ENCODE measurements around the gene MS4A5. TPM values are rescaled to one million over a fixed set of nuclear protein-coding genes. Genes with fewer than 3 reads are reported as not detected.
A peak's percentile ranks its signal among the peaks of the same experiment; 100 is the strongest.

MS4A5 gene
- total RNA-seq, 4 donors from 2014 or later, result not detected

DNA sequence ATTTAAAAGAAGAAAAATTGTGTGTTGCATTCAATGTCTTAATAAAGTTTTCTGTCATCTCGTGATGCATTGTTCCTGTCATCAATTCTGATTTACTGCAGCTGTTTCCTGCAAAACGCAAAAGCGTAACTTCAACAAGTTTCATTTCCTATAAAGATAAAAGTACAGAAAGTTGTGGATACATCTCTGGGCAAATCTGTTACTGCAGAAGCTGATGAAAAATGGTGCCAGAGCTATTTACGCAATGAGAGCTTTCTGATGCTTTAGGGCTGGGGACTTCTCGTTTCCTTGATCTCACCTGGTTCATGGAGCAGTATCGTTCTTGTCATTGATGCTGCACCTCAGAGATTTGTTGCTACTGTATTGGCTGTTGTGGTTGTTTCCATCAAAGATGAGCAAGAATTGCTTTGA is 47.7 kb downstream of the MS4A5 start:
- H3K27ac ChIP-seq, result no peak overlapping the region
- no peaks in the 10 kb centered on the region for H3K36me3 ChIP-seq
- no peaks in the 10 kb centered on the region for H3K9me3 ChIP-seq
- in situ Hi-C loops (cut with MboI; ENCODE audit: low pct_ligation_motif_present in 1 of 4, low pct_unique_long_range_greater_than_20kb in 1 of 4, low sequenced_read_pairs in 3 of 4) (no loop called here), intact Hi-C loops (cut with DNase I; ENCODE audit: low total_unique reads) (no loop called here)
- no peaks in the 10 kb centered on the region for H3K27me3 ChIP-seq
- DNase-seq, result no peak
- TF ChIP-seq, protein P1, sequence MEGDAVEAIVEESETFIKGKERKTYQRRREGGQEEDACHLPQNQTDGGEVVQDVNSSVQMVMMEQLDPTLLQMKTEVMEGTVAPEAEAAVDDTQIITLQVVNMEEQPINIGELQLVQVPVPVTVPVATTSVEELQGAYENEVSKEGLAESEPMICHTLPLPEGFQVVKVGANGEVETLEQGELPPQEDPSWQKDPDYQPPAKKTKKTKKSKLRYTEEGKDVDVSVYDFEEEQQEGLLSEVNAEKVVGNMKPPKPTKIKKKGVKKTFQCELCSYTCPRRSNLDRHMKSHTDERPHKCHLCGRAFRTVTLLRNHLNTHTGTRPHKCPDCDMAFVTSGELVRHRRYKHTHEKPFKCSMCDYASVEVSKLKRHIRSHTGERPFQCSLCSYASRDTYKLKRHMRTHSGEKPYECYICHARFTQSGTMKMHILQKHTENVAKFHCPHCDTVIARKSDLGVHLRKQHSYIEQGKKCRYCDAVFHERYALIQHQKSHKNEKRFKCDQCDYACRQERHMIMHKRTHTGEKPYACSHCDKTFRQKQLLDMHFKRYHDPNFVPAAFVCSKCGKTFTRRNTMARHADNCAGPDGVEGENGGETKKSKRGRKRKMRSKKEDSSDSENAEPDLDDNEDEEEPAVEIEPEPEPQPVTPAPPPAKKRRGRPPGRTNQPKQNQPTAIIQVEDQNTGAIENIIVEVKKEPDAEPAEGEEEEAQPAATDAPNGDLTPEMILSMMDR (IDR thresholded peaks at IDR 0.05), result no peak
- TF ChIP-seq EP300 (IDR thresholded peaks at IDR 0.05; ENCODE audit: low read depth) (peak; percentile 10), POLR2A (IDR thresholded peaks at IDR 0.05) (no peak)
- H3K4me3 ChIP-seq, result no peak overlapping the region
- H3K4me1 ChIP-seq, result no peaks in the 10 kb centered on the region
- 58 to 73% methylated on average over 6 of the region's 6 CpGs for WGBS, 2 donors (ENCODE audit: low coverage in 1 of 2)

DNA sequence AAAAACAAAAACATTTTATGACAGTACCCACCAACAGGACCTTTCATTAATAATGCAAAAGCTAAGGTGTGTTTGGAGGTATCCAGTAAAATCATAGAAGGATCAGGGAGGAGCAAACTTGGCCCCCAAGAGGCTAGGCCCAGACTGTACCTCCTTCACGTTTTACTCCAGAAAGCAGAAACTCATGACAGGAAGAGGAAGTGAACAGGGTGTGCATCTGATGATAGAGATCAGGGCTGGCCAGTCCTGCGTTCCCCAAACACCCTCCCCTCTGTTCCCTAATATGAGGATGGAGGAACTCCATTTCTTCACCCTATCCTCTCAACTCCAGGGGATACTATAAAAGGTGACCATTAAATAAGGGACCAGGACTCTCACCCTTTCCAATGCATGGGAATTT is 53.0 kb downstream of the MS4A5 start:
- no peak for DNase-seq
- no peaks in the 10 kb centered on the region for H3K4me1 ChIP-seq
- 39 to 57% methylated on average over 2 of the region's 2 CpGs for WGBS, 2 donors (ENCODE audit: low coverage in 1 of 2)
- H3K27me3 ChIP-seq, result no peaks in the 10 kb centered on the region
- no peaks in the 10 kb centered on the region for H3K36me3 ChIP-seq
- H3K27ac ChIP-seq, result no peak overlapping the region
- intact Hi-C loops (cut with DNase I; ENCODE audit: low total_unique reads) (no loop called here), in situ Hi-C loops (cut with MboI; ENCODE audit: low pct_ligation_motif_present in 1 of 4, low pct_unique_long_range_greater_than_20kb in 1 of 4, low sequenced_read_pairs in 3 of 4) (loop anchor here in 1 of 4 donors (10.0 kb wide), 1 partner anchor 118 kb away; no protein-coding TSS in a partner anchor)
- no peaks in the 10 kb centered on the region for H3K9me3 ChIP-seq
- no peak for TF ChIP-seq POLR2A (IDR thresholded peaks at IDR 0.05)
- TF ChIP-seq, protein P1 (IDR thresholded peaks at IDR 0.05), result no peak
- no peak for TF ChIP-seq EP300 (IDR thresholded peaks at IDR 0.05; ENCODE audit: low read depth)
- no peak for TF ChIP-seq POLR2AphosphoS5 (IDR thresholded peaks at IDR 0.05)
- H3K4me3 ChIP-seq, result no peak overlapping the region

DNA sequence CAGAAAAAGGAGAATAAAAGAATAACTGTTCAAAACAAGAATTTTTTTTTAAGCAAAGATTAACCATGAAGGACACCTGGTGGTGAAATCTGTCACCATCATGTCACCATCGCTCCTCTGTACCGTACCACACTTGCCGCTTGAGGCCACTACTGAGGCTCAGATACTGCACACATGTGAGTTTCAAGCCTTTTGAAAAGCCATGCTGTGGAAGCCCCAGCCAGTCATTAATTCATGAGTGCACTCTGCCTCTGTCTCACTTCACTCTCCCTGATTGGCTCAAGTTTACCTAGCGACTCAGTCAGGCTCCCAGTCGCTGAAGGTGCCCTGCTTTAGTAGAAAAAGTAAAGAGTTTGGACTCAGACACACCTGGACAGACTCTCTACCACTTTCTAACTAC is 56.6 kb downstream of the MS4A5 start:
- H3K9me3 ChIP-seq, result no peaks in the 10 kb centered on the region
- H3K4me1 ChIP-seq, result no peaks in the 10 kb centered on the region
- 75 to 97% methylated on average over 5 of the region's 5 CpGs for WGBS, 2 donors (ENCODE audit: low coverage in 1 of 2)
- in situ Hi-C loops (cut with MboI; ENCODE audit: low pct_ligation_motif_present in 1 of 4, low pct_unique_long_range_greater_than_20kb in 1 of 4, low sequenced_read_pairs in 3 of 4) (loop anchor here in 1 of 4 donors (10.0 kb wide), 1 partner anchor 121 kb away; no protein-coding TSS in a partner anchor), intact Hi-C loops (cut with DNase I; ENCODE audit: low total_unique reads) (no loop called here)
- no peak overlapping the region for H3K27ac ChIP-seq
- H3K4me3 ChIP-seq, result no peak overlapping the region
- DNase-seq, result peak; percentile 34
- TF ChIP-seq, protein P1 (IDR thresholded peaks at IDR 0.05), result peak; percentile 26 to 57 (median 36)
- no peak for TF ChIP-seq POLR2A (IDR thresholded peaks at IDR 0.05)
- H3K36me3 ChIP-seq, result no peaks in the 10 kb centered on the region
- H3K27me3 ChIP-seq, result no peaks in the 10 kb centered on the region

DNA sequence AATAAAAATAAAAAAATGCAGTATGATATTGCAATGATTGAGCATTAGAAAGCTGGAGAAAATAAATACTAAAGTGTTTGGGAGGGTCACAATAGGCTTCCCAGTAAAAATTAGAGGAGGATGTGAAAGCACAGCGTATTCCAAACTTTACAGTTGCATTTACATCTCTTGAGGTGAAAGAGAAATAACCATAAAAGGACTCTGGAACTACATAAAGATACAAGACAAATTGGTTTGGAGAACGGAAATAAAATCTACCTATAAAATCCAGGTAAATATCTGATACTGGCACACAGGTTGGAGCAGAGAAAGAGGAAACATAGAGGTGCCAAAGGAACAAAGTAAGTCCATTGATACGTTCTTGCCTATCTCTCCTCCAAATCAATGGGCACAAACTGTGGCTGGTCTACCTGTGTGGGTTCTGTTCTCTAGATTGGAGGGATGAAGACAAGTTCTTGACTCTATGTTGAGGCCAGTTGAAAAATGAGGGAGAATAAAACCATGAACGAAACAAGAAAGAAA is 63.2 kb downstream of the MS4A5 start, which contains the start of gene MS4A12:
TSS of gene MS4A12 (plus strand) at position 291 of the 522 bp plus-strand sequence. CDS start 4,541 bp downstream, outside the sequence.
- TF ChIP-seq, protein P1 (IDR thresholded peaks at IDR 0.05), result no peak
- TF ChIP-seq POLR2A (IDR thresholded peaks at IDR 0.05), result peak; percentile 62
- peak in 2 of 3 donors; percentile 70 to 87 for TF ChIP-seq POLR2AphosphoS5 (IDR thresholded peaks at IDR 0.05)
- intact Hi-C loops (cut with DNase I; ENCODE audit: low total_unique reads), result no loop called here
- in situ Hi-C loops (cut with MboI; ENCODE audit: low pct_ligation_motif_present in 1 of 4, low pct_unique_long_range_greater_than_20kb in 1 of 4, low sequenced_read_pairs in 3 of 4), result no loop called here
- Histone ChIP-seq H3K4me1 (peaks cover 0 to 6% (median 2%) of the 10 kb centered on the region in 4 donors), H3K9me3 (no peaks in the 10 kb centered on the region), H3K27me3 (no peaks in the 10 kb centered on the region), H3K27ac (peak within 1 kb of the TSS; percentile 41 to 67 (median 58)), H3K36me3 (no peaks in the 10 kb centered on the region), H3K4me3 (peak within 1 kb of the TSS in 1 of 4 donors; percentile 25)
- 43 to 47% methylated on average over 4 of the region's 4 CpGs for WGBS, 2 donors (ENCODE audit: low coverage in 1 of 2)
- no peak for DNase-seq

Measured in transverse colon (tissue), 4 donors.